GM12875 (cell line): Measurements from ENCODE around the gene PIK3R4.

Experiments used
- H3K4me3 ChIP-seq: one replicate; pipeline ENCODE4 v1.5.1; 2011; ENCODE audit warnings: low read depth, low read length, control low read depth
- CTCF ChIP-seq: IDR thresholded peaks from 2 replicates; pipeline ENCODE4 v1.5.1; 2011; ENCODE audit warnings: low read depth, mild to moderate bottlenecking, control low read depth, inconsistent platforms, low read length, moderate library complexity, borderline replicate concordance; ENCODE audit not compliant: insufficient read depth

The PIK3R4 gene

GRCh38 chr3:130677343-130677742 is 69.3 kb downstream of the PIK3R4 start:
- no peak for TF ChIP-seq CTCF
- no peak overlapping the region for H3K4me3 ChIP-seq

GRCh38 chr3:130671545-130672312 is 74.9 kb downstream of the PIK3R4 start:
- H3K4me3 ChIP-seq, result no peak overlapping the region
- no peak for TF ChIP-seq CTCF

GRCh38 chr3:130669740-130670139 is 76.9 kb downstream of the PIK3R4 start:
- TF ChIP-seq CTCF, result no peak
- H3K4me3 ChIP-seq, result no peak overlapping the region

- H3K4me3 ChIP-seq, result no peak overlapping the region
- TF ChIP-seq CTCF, result no peak
These were observed 83.5 kb downstream of the PIK3R4 start for GRCh38 chr3:130663092-130663491.

GRCh38 chr3:130662501-130662996 is 84.1 kb downstream of the PIK3R4 start:
- no peak overlapping the region for H3K4me3 ChIP-seq
- TF ChIP-seq CTCF, result no peak

- no peak overlapping the region for H3K4me3 ChIP-seq
- TF ChIP-seq CTCF, result no peak
These were observed 85.3 kb downstream of the PIK3R4 start for GRCh38 chr3:130661140-130661891.
